Tibial artery (tissue), 4 donors: ENCODE data around the gene PIN1.

Experiments used
- DNase-seq, 2 donors: peaks; one replicate each; pipeline ENCODE4 v3.0.0-alpha.2; 2019
- H3K27ac ChIP-seq, 2 donors: fragments of 200-600 bp; sonication (generic) in 1 of 2; 1 replicate in 1 of 2; 2 replicates in 1 of 2; pipeline ENCODE4 v1.5.1; 2018 to 2019; ENCODE audit warnings: mild to moderate bottlenecking in 1 of 2
- H3K27me3 ChIP-seq, 2 donors: fragments of 200-600 bp; sonication (generic) in 1 of 2; one replicate each; pipeline versions ENCODE4 v1.5.1 to v1.6.0; 2016 to 2019
- H3K36me3 ChIP-seq, 3 donors: fragments of 200-600 bp; sonication (generic) in 2 of 3; one replicate each; pipeline ENCODE4 v1.5.1; 2016 to 2019; ENCODE audit warnings: mild to moderate bottlenecking in 2 of 3
- H3K4me1 ChIP-seq, 4 donors: fragments of 200-600 bp; sonication (generic) in 2 of 4; 1 replicate in 3 of 4; 2 replicates in 1 of 4; pipeline ENCODE4 v1.5.1; 2016 to 2019
- H3K4me3 ChIP-seq, 2 donors: fragments of 200-600 bp; sonication (generic) in 1 of 2; 1 replicate in 1 of 2; 2 replicates in 1 of 2; pipeline ENCODE4 v1.5.1; 2018 to 2019; ENCODE audit warnings: mild to moderate bottlenecking in 2 of 2
- H3K9me3 ChIP-seq, 3 donors: fragments of 200-600 bp; sonication (generic) in 1 of 3; one replicate each; pipeline ENCODE4 v1.5.1; 2016 to 2019
- CTCF ChIP-seq, 2 experiments: fragments of 200-600 bp in 1 of 2; fragments of 450-650 bp in 1 of 2; IDR thresholded peaks; one replicate each; pipeline ENCODE4 v1.5.1; 2017 to 2019; ENCODE audit warnings: antibody characterized with exemption in 2 of 2, mild to moderate bottlenecking in 1 of 2, moderate library complexity in 1 of 2
- intact Hi-C: fragments of 100-400 bp; cut with DNase I; formaldehyde crosslinking; loops from one replicate; pipeline ENCODE4 v1.15.0; 2023; ENCODE audit warnings: low total_unique reads

Gene PIN1

GRCh38 chr19:9847087-9847671 is 12.1 kb downstream of the PIN1 start:
- peak; percentile 58 to 78 for DNase-seq
- intact Hi-C loops, result no loop called here
- no peak overlapping the region for H3K27ac ChIP-seq
- no peaks in the 10 kb centered on the region for H3K27me3 ChIP-seq
- TF ChIP-seq CTCF (IDR thresholded peaks at IDR 0.05), result peak; percentile 16 to 29
- H3K4me1 ChIP-seq, result peaks cover 0 to 7% (median 3%) of the 10 kb centered on the region in 4 donors
- H3K4me3 ChIP-seq, result no peak overlapping the region
- peaks cover 33 to 98% (median 59%) of the 10 kb centered on the region in 3 donors for H3K36me3 ChIP-seq
- H3K9me3 ChIP-seq, result peaks cover 0 to 7% (median 6%) of the 10 kb centered on the region in 3 donors

GRCh38 chr19:9848060-9848459 is 12.9 kb downstream of the PIN1 start:
- H3K36me3 ChIP-seq, result peaks cover 24 to 89% (median 50%) of the 10 kb centered on the region in 3 donors
- H3K4me1 ChIP-seq, result peaks cover 0 to 7% (median 3%) of the 10 kb centered on the region in 4 donors
- no peak for TF ChIP-seq CTCF (IDR thresholded peaks at IDR 0.05)
- no peak for DNase-seq
- H3K27me3 ChIP-seq, result no peaks in the 10 kb centered on the region
- no peak overlapping the region for H3K4me3 ChIP-seq
- peaks cover 0 to 7% (median 6%) of the 10 kb centered on the region in 3 donors for H3K9me3 ChIP-seq
- intact Hi-C loops, result no loop called here
- H3K27ac ChIP-seq, result no peak overlapping the region

- Histone ChIP-seq H3K27ac (no peak overlapping the region), H3K4me3 (no peak overlapping the region), H3K9me3 (peaks cover 0 to 4% (median 2%) of the 10 kb centered on the region in 3 donors), H3K27me3 (no peaks in the 10 kb centered on the region), H3K36me3 (peaks cover 17 to 83% (median 43%) of the 10 kb centered on the region in 3 donors), H3K4me1 (peaks cover 0 to 7% (median 3%) of the 10 kb centered on the region in 4 donors)
- no peak for DNase-seq
- intact Hi-C loops, result no loop called here
- no peak for TF ChIP-seq CTCF (IDR thresholded peaks at IDR 0.05)
These were observed 13.6 kb downstream of the PIN1 start for GRCh38 chr19:9848762-9849161.

- Histone ChIP-seq H3K9me3 (no peaks in the 10 kb centered on the region), H3K27ac (no peak overlapping the region), H3K27me3 (no peaks in the 10 kb centered on the region), H3K36me3 (peaks cover 10 to 83% (median 36%) of the 10 kb centered on the region in 3 donors), H3K4me1 (peaks cover 0 to 7% (median 3%) of the 10 kb centered on the region in 4 donors), H3K4me3 (no peak overlapping the region)
- DNase-seq, result no peak
- intact Hi-C loops, result no loop called here
- no peak for TF ChIP-seq CTCF (IDR thresholded peaks at IDR 0.05)
These were observed 14.7 kb downstream of the PIN1 start for GRCh38 chr19:9849791-9850190.

GRCh38 chr19:9850235-9850959 is 15.3 kb downstream of the PIN1 start:
- TF ChIP-seq CTCF (IDR thresholded peaks at IDR 0.05), result no peak
- Histone ChIP-seq H3K36me3 (peaks cover 10 to 76% (median 34%) of the 10 kb centered on the region in 3 donors), H3K27ac (no peak overlapping the region), H3K4me3 (no peak overlapping the region), H3K27me3 (no peaks in the 10 kb centered on the region), H3K4me1 (peaks cover 0 to 7% (median 3%) of the 10 kb centered on the region in 4 donors), H3K9me3 (no peaks in the 10 kb centered on the region)
- DNase-seq, result no peak
- intact Hi-C loops, result no loop called here
